Kidney (tissue), 14 donors: ENCODE measurements around the gene LRRK1. TPM values are rescaled to one million over a fixed set of nuclear protein-coding genes. Genes with fewer than 3 reads are reported as not detected.
A peak's percentile ranks its signal among the peaks of the same experiment; 100 is the strongest.

ENCODE experiments used
- DNase-seq, 5 donors: peaks; one replicate each; pipeline ENCODE4 v3.0.0-alpha.2; 2013 to 2020
- FAIRE-seq: peaks from 2 replicates; lab custom pipeline; 2012; peaks lifted over from hg19 to GRCh38; lab: Jason Lieb, UNC
- H3K27ac ChIP-seq, 2 donors: one replicate each; pipeline ENCODE4 v1.7.0; 2013; ENCODE audit warnings: low read depth in 2 of 2, low read length in 2 of 2, inconsistent platforms in 1 of 2
- H3K27me3 ChIP-seq: one replicate; pipeline ENCODE4 v1.7.1; 2013; ENCODE audit warnings: low read length, inconsistent platforms; ENCODE audit not compliant: control insufficient read depth, insufficient read depth
- H3K36me3 ChIP-seq, 3 donors: one replicate each; pipeline versions ENCODE4 v1.7.0 to v1.7.1; 2013; ENCODE audit warnings: low read length in 3 of 3, control low read depth in 1 of 3, inconsistent platforms in 1 of 3; ENCODE audit not compliant: insufficient read depth in 3 of 3, control insufficient read depth in 2 of 3
- H3K4me1 ChIP-seq, 3 donors: one replicate each; pipeline versions ENCODE4 v1.7.0 to v1.7.1; 2013; ENCODE audit warnings: low read length in 3 of 3, inconsistent platforms in 1 of 3, low read depth in 1 of 3; ENCODE audit not compliant: control insufficient read depth in 2 of 3, insufficient read depth in 2 of 3
- H3K4me3 ChIP-seq, 3 donors: one replicate each; pipeline versions ENCODE4 v1.7.0 to v1.8.1; 2013; ENCODE audit warnings: low read length in 3 of 3, control low read depth in 1 of 3, inconsistent platforms in 1 of 3
- H3K9ac ChIP-seq, 3 donors: one replicate each; pipeline versions ENCODE4 v1.7.0 to v1.7.1; 2013; ENCODE audit warnings: low read length in 3 of 3, control low read depth in 1 of 3, inconsistent platforms in 1 of 3
- H3K9me3 ChIP-seq, 3 donors: one replicate each; pipeline versions ENCODE4 v1.7.0 to v1.7.1; 2013; ENCODE audit warnings: low read length in 3 of 3, control low read depth in 1 of 3, inconsistent platforms in 1 of 3; ENCODE audit not compliant: control insufficient read depth in 2 of 3, insufficient read depth in 1 of 3
- intact Hi-C: fragments of 100-400 bp; cut with DNase I; formaldehyde crosslinking; loops from one replicate; pipeline ENCODE4 v1.11.1; 2022
- polyA plus RNA-seq: library from polyadenylated mRNA; stranded (reverse); fragments of 350-450 nt; fragmentation: Illumina TruSeq; extraction: RNeasy Lipid Tissue Mini Kit (QIAGEN cat#74804); gene quantifications from one replicate; pipeline ENCODE4 v1.2.3, GENCODE V29; 2014; ENCODE audit warnings: low read depth, low replicate concordance; ENCODE audit not compliant: insufficient read depth
- total RNA-seq: library from RNA; stranded (reverse); fragmentation: NEBNext Ultra II Directional; extraction: Animal tissue kit (Norgen Biotek cat#: 25700); gene quantifications from one replicate; pipeline ENCODE4 v1.2.1, GENCODE V29; 2021
- TF ChIP-seq, protein P1 (sequence below): IDR thresholded peaks from 3 replicates; pipeline ENCODE4 v1.5.1; 2012; ENCODE audit warnings: mild to moderate bottlenecking, moderate library complexity, borderline replicate concordance; ENCODE audit not compliant: insufficient read depth; ENCODE audit errors: extremely low read depth
- donor health status: control.
- donor health status: control.
- donor health status: control.
- donor health status: control.
- donor health status: control.
- donor health status: DM: yes; HTN: yes; CAD: no.
- donor health status: Normal renal cell carcinoma (clear cell type).

Gene LRRK1
- total and polyA plus RNA-seq, 2 donors from 2014 or later, result 1.1 to 24.9 TPM

DNA sequence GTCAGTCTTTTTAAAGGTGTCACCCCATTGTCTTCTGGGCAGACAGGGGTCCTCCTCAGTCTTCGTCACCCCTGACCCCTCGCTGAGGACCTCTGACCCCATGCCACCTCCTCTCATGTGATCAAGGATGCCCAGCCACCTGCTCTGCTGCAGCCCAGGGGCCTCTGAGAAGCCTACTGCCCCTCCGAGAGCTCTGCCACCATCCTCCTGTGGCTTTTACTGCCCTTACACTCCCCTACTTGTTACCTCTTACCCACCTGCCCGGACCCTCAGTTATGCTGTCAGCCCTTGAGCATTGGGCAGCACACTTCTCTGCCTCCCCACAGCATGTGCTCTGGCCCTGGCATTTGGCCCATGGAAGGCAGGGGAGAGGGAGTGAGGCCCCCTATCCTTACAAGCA, 123.2 kb downstream of the LRRK1 start:
- Histone ChIP-seq H3K9ac (no peak overlapping the region), H3K27me3 (no peaks in the 10 kb centered on the region), H3K36me3 (no peaks in the 10 kb centered on the region), H3K9me3 (no peaks in the 10 kb centered on the region), H3K27ac (no peak overlapping the region), H3K4me3 (no peak overlapping the region), H3K4me1 (no peaks in the 10 kb centered on the region)
- peak in 3 of 5 donors; percentile 4 to 44 (median 30) for DNase-seq
- FAIRE-seq, result no peak
- TF ChIP-seq, protein P1, sequence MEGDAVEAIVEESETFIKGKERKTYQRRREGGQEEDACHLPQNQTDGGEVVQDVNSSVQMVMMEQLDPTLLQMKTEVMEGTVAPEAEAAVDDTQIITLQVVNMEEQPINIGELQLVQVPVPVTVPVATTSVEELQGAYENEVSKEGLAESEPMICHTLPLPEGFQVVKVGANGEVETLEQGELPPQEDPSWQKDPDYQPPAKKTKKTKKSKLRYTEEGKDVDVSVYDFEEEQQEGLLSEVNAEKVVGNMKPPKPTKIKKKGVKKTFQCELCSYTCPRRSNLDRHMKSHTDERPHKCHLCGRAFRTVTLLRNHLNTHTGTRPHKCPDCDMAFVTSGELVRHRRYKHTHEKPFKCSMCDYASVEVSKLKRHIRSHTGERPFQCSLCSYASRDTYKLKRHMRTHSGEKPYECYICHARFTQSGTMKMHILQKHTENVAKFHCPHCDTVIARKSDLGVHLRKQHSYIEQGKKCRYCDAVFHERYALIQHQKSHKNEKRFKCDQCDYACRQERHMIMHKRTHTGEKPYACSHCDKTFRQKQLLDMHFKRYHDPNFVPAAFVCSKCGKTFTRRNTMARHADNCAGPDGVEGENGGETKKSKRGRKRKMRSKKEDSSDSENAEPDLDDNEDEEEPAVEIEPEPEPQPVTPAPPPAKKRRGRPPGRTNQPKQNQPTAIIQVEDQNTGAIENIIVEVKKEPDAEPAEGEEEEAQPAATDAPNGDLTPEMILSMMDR, result no peak
- intact Hi-C loops, result no loop called here

DNA sequence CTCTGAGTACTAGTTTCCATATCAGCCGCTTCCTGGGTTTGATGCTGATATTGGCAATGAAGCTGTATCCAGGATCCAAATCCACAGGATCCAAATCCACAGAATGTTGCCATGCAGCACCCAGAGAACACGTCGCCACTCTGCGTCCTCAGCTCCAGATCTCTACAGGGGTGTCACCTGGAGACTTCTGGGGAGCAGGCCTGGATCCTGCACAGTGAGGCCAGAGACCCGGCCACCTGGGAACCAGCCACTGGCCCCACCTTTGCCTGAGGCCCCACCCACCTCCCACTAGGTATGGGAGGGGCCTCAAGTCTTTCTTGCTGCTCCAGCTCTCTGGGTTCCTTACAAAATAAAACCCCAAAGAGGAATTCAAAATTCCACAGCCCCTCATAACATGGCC, 123.9 kb downstream of the LRRK1 start:
- DNase-seq (peak in 2 of 5 donors; percentile 1 to 49), FAIRE-seq (no peak)
- TF ChIP-seq, protein P1, result no peak
- Histone ChIP-seq H3K4me3 (no peak overlapping the region), H3K9ac (no peak overlapping the region), H3K27ac (no peak overlapping the region), H3K36me3 (no peaks in the 10 kb centered on the region), H3K27me3 (no peaks in the 10 kb centered on the region), H3K9me3 (no peaks in the 10 kb centered on the region), H3K4me1 (no peaks in the 10 kb centered on the region)
- intact Hi-C loops, result no loop called here

DNA sequence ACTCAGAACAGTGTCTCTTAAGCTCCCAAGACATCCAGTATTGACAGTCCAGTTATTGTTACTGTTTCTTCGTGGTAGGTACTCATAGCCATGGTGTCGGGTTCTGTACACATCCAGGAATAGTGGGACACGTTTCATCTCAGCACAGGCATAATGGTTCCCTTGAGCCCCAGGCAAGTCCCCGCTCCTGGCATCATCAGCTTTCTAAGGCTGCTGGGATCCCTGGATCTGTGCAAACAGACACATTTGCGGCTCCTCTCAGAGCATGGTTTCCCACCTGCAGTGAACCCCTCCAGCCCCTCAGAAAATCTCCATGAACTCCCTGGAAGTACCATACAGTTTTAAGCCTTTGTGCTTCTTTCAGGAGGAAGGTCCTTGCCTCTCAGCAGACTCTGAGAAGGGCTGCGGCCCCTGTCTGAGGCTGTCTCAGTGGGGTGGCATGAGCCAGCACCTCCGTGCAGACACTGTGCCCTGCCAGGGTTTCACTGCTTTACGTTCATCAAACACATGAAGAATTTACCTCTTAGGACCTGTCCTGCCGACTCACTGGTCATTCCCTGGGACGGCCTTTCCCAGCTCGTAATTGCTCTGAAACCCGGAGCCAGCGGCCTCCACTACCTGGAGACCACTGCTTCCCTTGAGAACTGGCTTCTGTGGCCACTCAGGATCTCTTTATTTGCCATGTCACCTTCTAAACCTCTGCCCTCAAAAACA, 124.9 kb downstream of the LRRK1 start:
- Histone ChIP-seq H3K27me3 (no peaks in the 10 kb centered on the region), H3K4me1 (no peaks in the 10 kb centered on the region), H3K9me3 (no peaks in the 10 kb centered on the region), H3K36me3 (no peaks in the 10 kb centered on the region), H3K27ac (no peak overlapping the region), H3K9ac (no peak overlapping the region), H3K4me3 (no peak overlapping the region)
- DNase-seq, result peak in 3 of 5 donors; percentile 3 to 13 (median 11)
- FAIRE-seq, result no peak
- TF ChIP-seq, protein P1, result no peak
- intact Hi-C loops, result no loop called here
